Stimulated activated CD4-positive, alpha-beta T cell treated with anti-CD3 and anti-CD28 coated beads, Interleukin-1b, Interleukin-23, amount 100 ng/mL, for 1 hour (primary cell): ENCODE data around the gene IMMP2L.

Source experiments
- DNase-seq, 2 donors: peaks; one replicate each; pipeline ENCODE4 v3.0.0-alpha.2; 2020; ENCODE audit warnings: low read depth in 2 of 2

IMMP2L gene

GRCh38 chr7:110871856-110872255 is 690.4 kb downstream of the IMMP2L start:
- DNase-seq, result no peak

DNA sequence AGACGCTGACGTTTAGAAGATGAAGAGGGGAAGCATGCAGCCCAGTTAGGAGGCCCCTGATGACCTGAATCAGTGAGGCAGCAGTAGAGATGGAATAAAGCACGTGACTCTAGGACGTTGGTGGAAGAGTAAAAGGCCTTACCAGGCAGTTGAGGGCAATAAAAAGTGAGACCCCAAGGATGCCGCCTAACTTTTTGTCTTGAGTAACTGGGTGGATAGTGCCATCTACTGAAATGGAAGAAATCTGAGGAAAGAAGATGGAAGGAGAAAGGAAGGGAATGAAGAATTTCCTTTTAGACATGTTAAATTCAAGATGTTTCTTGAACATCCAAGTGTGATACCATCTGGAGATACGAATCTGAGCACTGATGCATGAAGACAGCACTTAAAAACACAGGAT is 691.4 kb downstream of the IMMP2L start:
- DNase-seq, result no peak

- DNase-seq, result no peak
These were observed 693.8 kb downstream of the IMMP2L start for GRCh38 chr7:110868458-110868857.

DNA sequence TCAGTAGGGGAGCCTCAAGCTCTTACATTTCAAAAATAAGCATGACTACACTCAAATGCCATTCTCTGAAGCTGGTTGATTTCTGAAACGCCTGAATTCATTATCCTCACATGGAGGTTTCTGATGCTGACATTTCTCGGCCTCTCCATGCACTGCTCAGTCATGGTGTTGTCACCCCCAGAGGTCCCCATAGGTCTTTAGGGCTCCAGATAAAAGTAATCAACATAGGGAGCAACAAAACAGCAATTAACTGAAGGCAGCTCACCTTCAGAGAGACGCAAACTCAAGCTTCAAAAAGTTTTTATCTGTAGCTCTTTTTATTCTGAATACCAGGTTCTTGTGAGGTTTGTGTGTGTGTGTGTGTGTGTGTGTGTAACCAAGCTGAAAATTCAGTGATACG is 694.5 kb downstream of the IMMP2L start:
- no peak for DNase-seq

DNA sequence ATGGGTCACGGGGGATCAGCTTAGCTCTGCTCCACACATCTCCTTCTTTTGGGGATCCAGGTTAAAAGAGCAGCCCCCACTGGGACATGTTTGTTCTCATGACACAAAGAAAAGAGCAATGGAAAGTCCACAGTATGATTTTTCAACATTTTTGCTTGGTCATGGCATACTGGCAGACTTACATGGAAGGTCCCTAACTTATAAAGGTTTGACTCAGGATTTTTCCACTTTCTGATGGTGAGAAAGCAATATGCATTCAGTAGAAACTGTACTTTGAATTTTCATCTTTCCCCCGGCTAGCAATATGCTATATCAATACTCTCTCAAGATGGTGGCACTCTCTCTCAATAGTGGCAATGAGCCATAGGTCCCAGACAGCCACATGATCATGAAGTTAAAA is 699.0 kb downstream of the IMMP2L start:
- no peak for DNase-seq

GRCh38 chr7:110861163-110861562 is 701.1 kb downstream of the IMMP2L start:
- no peak for DNase-seq

GRCh38 chr7:110857106-110857505 is 705.2 kb downstream of the IMMP2L start:
- DNase-seq, result no peak

DNA sequence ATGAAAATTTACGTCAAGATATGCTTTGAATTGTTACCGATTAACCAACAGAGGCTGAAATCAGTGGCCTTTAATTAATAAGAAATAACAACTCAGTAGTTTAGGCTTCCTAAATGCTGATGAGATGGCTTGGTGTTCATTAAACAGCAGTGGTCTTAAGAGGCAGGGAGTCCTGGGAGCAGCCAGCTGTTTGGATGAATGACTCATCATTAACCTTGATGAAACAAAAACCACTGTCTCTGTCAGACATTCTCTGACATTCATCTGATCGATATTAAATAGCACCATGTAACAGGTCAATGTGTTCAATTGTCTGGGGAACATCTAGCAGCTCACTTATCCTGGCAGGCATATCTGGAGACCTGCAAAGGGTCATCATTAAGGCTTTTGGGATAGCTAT is 705.6 kb downstream of the IMMP2L start:
- no peak for DNase-seq

DNA sequence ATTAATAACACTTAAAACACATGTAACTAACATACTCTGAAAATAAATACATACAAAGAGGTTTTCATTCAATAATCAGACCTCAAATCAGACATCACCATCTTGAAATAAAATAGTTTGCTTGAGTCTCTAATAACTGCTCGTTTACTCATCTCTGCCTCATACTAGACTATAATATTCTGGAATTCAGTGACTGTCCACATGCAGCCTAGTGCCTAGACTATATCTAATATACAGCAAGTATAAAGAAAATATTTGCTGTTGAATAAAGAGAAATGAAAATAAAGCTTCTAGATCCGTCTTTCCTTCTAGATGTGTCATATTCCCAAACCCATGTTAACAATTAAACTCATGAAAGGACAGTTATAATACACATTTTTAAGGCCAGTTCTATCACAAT is 707.6 kb downstream of the IMMP2L start:
- DNase-seq, result no peak

GRCh38 chr7:110854166-110854565 is 708.1 kb downstream of the IMMP2L start:
- DNase-seq, result no peak

DNA sequence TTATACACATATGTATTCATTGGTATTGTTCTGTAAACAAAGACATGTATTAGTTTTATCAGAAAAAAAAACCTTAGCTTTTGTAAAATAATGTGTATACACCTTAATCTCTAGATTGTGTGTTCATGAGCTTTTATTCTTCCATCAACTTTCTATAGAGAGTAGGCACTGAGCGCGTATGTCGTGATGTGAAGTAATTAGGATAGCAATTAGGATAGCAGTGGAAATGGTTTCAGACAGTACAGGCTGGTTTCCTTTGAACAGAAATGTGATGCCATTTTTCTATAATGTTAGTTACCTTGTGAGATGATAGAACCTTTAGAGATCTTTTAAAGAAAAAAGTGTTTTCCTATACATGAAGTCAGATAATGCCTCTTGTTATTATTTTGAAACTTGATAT is 709.0 kb downstream of the IMMP2L start:
- DNase-seq, result no peak

- DNase-seq, result no peak
These were observed 709.9 kb downstream of the IMMP2L start for GRCh38 chr7:110852156-110852940.

DNA sequence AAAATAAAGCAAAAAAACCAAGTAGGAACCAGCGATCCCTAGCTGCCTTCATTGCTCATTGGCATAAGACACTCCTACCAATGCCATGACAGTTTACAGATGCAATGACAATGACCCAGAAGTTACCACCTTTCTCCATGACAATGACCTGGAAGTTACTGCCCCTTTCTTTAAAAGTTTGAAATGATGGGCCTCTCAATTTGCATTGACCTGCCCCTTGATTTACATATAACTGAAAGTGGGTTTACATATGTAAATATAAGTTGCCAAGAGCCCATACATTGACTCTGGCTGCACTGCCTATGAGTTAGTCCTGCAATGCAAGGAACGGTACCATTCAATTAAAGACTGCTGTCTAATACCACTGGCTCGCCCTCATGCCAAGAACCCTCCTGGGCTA is 712.1 kb downstream of the IMMP2L start:
- DNase-seq, result no peak

DNA sequence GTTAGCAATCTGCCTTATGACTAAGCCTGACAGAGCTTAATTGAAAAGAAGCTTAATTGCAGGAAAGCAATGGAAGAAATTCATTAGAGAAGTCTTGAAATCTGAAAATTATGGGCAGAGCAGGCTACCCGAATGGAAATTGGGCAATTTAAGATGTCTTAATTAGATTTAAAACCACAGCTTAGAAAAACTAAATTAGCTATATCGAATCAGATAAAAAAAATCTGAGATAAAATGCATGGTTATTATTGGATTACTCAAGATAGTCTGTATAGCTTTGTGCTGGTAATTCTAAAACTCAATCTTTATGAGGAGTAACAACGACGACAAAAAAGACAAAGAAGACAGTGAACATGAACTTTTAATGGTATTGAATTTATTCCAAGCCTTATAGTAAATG is 719.5 kb downstream of the IMMP2L start:
- DNase-seq, result no peak

DNA sequence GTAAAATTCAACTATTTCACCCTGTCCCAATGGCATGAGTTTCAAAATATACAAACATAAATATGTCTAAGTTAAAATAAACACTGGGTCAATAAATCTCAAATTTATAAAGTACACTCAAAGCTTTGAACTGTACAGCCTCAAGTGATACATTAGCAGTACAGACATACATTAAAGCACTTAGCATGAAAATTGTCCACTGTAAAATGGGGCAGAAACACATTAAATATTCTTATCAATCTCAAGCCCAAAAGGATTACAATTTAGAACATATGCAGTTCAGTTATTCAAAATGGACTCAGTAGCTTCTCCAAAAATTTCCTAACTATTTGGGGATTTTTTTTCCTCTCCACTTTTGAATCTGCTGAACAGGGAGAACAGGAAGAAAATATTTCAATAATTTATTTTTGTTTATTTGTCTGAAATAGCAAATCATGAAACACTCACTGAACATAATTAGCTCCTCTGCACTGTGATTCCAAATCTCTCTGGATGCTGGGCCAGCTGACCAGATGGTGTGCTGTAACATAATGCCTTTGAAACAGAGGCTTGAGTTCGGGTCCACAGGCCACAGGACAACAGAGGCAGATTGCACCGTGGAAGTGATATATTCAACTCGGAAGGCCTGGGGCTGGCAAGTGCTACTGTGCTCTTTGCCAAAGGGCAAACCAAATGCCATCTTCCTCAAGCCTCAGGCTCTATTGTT is 720.3 kb downstream of the IMMP2L start:
- DNase-seq, result no peak

DNA sequence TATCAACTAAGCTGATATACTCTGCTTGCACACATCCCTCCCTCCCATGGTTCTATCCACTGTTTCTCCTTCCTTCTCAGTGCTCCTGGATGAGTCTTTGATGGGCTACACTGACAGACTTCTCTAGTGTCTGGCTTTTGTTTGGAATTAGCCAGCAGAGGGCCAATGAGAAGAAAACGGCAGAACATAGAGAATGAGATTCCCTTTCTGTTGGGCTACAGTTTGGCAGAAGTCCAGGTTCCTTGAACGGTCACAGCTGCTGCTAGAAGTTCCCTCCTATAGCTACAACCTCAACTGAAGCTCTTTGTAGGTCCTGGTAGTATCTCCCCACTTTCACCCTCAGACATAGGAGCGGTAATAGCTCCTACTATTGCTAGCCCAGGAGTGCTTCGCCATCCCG is 722.4 kb downstream of the IMMP2L start:
- DNase-seq, result no peak

DNA sequence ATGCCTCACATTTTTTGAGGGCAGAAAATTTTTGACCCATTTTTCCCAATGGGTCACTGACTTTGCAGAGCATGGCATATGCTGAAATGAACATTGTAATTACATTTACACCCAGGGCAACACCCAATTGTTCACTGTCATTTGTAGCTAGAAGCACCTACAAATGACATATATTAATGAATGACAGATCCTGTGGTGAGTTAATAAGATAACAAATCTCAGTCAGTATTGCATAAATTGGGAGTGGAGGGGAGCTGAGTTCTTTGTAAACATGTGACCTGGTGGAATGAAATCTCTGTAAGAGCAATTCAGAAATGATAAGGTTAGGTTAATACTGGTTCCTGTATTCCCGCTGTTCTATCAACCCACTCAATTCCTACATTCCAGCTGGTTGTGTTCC is 726.4 kb downstream of the IMMP2L start:
- no peak for DNase-seq

DNA sequence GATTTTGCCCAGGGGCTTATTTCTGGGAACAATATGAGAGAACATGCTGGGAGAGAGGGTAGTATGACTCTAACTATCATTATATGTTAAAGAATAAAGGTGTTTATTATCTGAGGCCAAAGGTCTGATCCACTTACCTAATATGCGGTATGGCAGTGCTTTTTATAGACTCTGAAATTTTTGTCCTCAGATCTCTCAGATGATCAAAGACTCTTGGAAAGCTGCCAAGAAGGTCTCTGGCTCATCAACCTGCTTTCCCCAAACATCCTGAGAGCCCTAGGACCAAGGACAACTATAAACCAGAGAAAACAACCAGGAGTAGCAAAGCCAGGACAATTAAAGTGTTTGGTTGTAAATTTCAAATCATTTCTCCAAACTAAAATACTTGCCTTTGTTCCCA is 727.1 kb downstream of the IMMP2L start:
- DNase-seq, result no peak

DNA sequence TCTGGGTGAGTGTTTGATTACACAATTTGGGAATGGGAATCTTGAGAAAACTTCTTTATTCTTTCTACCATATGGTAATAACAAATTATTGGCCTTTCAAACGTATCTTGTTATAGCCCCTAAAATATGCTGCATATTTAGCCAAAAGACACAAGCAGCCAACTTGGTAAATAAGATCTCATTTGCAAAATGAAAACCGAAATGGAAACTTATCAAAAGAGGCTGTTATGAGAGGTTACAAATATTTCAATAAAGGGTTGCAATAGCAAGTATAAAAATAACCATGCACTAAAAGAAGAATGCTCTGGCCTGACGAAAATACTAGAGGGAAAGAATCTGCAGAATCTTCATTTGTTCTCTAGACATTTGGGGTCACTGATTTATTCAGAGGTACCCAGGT is 730.9 kb downstream of the IMMP2L start:
- no peak for DNase-seq

GRCh38 chr7:110830778-110831177 is 731.5 kb downstream of the IMMP2L start:
- no peak for DNase-seq

DNA sequence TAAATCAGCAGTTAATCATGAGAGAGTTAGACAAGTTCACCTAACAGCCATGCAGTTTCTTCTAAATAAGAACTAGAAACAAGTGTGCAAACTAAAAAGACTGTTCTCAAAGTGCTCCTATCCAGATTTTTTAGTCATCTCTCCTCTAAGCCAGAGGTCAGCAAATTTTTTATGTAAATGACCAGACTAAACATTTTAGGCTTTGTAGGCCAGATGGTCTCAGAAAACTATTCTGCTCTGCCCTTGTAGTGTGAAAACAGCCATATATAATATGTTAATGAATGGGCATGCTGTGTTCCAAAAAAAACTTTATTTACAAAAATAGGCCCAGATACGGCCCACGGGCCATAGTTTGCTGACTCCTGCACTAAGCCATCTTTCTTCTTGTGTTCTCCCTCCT is 734.4 kb downstream of the IMMP2L start:
- no peak for DNase-seq

GRCh38 chr7:110827287-110827855 is 734.9 kb downstream of the IMMP2L start:
- DNase-seq, result no peak

DNA sequence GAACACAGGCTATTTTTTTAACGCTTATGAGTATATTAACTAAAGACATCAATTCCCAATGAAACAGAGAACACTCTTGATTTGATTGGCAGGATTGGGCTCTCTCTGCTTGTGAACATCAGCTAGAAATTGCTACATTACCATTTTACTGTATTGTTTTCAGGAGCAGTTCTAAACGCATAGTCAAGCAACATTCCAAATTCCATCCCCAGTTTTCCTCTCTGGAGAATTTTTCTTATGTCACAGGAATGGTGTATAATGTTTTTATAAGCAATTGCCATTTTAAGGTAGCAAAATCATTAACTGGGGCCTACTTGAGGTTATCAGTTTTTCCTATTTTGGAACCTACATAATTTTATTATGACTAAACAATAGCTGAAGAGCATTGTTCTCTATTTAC is 748.3 kb downstream of the IMMP2L start:
- DNase-seq, result no peak
